ENCODE measurements around the gene EGFLAM.

The EGFLAM gene

DNA sequence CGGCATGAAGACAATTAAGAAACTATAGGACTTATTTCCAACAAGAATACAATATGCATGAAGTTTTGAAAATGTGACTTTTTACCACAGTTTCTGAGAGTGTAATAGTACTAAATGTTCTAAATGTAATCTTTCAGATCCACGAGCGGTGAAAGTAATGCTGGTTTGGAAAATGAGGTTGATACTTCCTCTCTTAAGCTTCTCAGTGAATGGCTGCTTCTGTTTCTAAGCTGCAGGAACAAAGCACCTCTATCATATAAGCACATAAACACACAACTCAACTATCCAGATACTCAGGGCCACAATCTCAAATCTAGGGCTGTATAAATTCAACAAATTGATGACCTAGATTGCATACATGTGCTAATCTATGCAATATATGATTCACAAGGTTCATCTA lies 219.8 kb downstream of the EGFLAM start:
- no peak for DNase-seq

DNA sequence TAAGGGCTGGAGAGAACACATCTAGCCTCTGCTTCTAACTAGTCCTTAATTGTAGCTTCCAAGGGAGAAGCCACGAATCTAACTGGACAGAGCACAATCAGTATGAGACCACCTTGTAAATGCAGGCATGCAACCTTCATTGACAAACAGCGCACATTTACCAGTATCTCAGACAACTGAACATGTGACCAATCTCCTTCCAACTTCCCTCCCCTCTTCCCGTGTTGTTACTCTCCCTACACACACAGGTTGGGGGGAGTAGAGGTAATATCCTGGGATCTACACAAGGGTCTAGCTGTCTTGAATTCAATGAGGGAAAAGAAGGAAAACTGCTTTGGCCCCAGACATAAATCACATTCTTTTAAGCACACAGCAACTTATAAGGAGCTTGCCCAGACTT lies 220.5 kb downstream of the EGFLAM start:
- DNase-seq = no peak

DNA sequence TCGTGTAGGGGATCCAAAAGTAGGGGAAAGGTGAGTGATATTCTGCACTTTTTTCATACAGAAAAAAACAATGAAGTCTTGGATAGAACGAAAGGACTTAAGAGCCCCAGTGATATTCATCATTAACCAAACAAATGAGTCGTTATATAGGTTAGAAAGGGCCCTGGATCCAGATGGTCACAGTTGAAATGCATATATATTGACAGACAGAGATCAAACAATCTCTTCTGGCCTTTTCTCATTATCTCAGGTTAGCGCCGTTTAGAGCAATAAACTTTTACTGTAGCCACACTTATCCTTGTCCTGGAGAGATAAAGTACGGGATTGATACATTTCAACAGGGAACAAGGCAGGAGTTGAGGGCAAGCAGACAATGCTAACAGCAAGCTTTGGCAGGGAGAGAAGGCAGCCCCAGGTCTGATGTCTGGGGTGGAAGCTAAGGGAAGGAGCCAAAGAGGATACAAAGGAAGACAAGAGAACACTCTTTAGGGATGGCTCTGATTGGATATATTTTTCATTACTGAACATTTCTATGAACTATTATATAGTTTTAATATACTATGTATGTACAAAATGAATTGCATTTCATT lies 221.1 kb downstream of the EGFLAM start:
- no peak for DNase-seq

DNA sequence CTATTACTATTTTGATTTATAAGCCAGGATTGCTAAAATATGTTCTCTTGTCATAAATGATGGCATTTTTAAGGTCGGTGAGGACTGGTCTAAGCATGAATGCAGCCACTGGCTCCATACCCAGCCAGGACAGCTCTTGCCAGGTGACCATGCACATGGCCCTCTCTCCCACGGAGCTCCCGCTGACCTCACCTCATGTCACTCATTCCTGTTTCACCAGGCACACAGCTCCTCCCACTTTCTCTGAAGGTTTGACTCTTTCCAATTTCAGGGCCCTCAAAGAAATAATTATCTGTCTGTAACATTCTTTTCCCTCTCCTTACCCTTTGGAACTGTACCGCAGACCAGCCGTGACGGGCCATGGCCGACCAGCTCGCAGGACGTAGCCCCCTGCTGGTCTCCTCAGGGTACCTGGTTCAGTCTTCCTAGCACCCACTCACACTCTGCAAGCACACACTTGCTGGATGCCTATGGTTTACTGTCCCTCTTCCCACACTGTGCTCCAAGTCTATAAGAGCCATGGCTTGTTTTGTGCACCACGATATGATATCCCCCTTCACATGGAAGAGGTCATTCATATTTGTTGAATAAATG lies 225.5 kb downstream of the EGFLAM start:
- DNase-seq = no peak

DNA sequence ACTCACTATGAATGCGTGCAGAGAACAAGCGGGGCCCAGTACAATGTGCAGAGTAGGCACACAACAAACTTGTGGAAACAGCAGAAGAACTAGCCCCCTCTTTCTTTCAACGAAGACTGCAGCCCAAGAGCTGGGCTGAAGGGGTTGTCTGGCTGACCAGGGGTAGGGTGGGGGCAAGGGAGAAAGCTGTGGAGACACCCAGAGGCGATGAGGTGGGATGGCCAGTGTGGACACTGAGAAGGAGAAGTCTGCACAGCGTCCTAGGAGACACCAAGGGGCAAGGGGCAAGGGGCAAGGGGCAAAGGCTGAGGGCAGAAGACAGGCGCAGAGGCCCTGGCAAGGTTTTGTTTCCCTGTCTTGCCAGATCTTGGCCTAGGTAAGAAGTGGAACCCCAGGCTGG lies 235.8 kb downstream of the EGFLAM start:
- no peak for DNase-seq

DNA sequence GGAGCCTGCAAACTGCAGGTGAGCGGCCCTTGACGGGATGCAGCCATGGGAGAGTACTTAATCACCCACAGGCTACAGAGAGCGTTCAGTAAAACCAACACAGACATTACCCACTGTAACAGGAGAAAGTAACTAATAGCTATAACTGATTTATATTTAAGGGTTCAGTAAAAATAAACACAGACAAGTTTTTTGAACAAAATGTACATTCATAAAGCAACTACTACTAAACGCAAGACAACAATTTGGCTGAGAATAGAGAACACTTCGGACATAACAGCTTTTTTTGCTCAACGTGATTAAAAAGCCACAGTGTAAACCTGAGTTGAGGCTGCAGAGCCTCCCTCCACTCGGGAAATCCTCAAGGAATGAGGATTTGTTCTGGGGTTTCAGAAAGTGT lies 236.4 kb downstream of the EGFLAM start:
- DNase-seq = no peak

DNA sequence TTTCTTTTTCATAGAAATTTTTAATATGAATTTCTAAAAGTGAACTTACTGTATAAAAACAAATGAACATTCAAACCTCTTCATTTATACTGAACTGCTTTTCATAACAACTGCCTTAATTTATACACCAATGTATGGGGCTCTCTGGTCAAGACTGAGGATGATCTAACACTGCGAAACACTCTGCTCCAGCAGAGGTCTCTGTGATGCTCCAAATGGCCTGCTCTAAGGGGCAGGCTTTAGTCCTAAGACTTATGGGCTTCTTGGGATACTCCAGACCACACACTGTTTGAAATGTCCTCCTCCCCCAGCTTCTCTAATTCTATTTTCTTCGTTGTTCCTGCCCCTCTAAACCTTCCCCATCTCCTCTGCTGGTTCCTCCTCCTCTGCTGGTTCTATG lies 239.6 kb downstream of the EGFLAM start:
- DNase-seq = peak; percentile 22

DNA sequence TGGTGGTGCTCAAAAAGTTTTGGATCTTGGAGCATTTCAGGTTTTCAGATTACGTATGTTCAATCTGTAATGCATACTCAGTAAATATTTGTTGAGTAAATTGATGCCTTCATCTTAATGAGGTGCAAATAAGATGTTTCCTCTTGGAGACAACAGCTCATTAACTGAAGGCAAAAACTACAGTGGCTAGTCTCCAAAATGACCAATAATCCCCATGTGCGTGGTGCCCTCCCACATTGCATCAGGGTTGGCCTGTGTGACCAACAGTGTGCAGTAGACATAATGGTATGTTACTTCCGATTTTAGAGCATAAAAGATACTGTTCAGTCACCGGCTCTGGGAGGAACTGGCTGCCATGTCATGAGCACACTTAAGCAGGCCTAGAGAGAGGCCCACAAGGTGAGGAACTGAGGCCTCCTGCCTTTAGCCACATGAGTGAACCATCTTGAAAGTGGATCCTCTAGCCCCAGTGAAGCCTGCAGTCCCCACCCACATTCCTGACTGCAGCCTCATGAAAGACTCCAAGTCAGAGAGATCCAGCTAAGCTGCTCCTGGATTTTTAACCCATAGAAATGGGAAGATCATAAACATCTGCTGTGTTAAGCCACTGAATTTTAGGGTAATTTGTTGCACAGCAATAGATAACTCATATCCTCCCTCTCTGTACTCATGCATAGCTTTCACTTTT lies 242.4 kb downstream of the EGFLAM start:
- peak; percentile 70 for DNase-seq

DNA sequence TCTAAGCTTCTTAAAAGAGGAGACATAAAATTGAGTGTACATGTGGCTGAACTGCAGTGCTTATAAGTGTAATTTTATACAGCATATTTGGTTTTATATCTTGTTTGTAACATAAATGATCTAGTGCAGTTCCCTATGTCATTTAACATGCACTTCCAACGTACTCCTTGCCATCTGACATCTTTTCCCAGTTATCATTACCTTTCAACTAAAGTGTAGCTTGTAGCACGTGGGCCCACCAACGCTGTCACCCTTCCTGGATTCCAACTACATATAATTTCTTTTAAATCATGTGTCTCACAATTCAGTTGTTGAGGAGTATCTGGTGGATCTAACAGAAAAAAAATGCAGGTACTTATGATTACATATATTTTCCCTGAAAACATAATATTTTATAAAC lies 247.9 kb downstream of the EGFLAM start:
- DNase-seq = no peak

DNA sequence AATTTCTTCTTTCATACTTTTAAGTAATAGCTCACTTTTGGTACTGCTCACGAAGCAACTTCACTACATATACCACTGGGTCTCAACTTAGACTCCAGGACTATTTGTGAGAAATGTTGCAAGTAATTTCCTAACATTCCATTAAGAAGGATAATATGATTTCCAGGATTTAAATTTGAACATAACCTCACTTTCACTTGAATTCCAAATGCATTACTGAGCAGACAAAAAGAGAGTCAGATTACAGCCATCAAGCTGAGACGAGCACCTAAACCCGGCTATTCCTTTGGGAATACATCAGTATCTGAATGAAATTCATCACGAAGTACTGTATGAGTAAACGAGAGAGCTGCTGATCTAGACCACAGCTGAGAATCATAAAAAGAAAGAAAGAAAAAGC lies 250.8 kb downstream of the EGFLAM start:
- peak; percentile 77 for DNase-seq

Data from EL (cell line).